GM21717 (cell line): ENCODE data around the gene BAZ2A.
"Not testable (repeated sequence)": the region's sequence is repeated elsewhere in the genome, so short reads cannot be mapped to it uniquely, and the experiment has no call there.

ENCODE experiments used
- ATAC-seq: cut with Tn5 transposase; IDR thresholded peaks from one replicate; pipeline ENCODE4 v1.9.1; 2021; ENCODE audit warnings: mild to moderate bottlenecking, moderate library complexity; ENCODE audit not compliant: unreplicated experiment

Gene BAZ2A

DNA sequence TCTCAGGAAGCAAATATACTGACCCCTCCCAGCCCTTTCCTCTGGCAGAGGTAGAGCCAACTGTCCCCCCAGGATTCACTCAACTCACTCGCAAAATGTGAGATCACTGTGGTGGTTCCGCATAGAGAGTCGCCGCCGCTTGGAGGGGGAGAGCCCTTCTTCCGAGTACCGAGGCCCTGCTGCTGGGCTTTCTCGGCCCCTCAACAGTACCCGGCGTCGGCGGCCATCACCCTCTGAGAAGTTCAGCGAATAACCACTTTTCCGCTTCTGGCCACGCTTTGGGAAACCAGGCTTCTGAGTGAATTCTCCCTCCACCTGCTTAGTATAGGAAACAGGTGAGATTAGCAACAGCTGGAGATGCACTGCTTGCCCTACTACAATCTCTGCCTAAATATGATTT lies 31.1 kb downstream of the BAZ2A start:
- ATAC-seq: no peak

DNA sequence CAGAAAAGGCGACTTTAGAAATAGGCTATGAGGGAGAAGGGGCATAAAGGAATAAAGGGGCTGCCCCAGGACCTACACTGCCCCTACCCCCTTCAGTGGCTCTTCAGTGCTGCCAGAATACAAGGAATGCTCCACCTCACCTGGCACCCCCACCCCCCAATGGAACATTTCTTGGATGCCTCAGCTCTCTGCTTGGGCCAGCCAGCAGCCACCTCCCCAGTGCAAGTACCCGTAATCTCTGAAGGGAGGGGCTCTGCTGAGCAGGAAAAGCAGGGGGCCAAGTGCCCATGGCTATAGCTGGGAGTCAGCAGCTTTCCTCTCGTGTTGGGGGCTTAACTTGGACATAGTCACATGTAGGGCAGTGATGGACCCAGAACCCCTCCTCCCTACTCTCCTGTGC lies 33.3 kb downstream of the BAZ2A start:
- no peak for ATAC-seq

GRCh38 chr12:56593909-56594621 lies 36.1 kb downstream of the BAZ2A start:
- no peak for ATAC-seq

DNA sequence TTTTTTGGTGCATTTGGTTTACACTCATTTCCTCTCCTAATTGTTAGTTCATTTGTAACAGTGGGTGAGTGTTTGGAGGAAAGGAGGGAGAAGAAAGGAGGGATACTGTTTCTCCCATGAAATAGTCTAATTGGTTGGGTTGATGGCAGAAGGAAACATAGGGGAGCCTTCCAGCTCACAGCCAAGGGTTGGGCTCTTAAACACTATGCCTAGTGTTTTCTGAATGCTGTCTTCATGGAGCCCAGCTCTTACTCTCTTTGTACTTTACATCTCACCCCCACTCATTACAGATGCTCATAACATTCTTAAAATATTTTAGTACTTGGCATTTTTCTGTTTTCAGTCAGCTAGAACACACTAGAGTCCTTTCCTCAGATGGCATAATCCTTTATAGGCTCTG lies 38.2 kb downstream of the BAZ2A start:
- ATAC-seq: no peak

- ATAC-seq: no peak
These were observed 39.0 kb downstream of the BAZ2A start for GRCh38 chr12:56591126-56591525.

- no peak for ATAC-seq
These were observed 39.8 kb downstream of the BAZ2A start for GRCh38 chr12:56590237-56590830.

DNA sequence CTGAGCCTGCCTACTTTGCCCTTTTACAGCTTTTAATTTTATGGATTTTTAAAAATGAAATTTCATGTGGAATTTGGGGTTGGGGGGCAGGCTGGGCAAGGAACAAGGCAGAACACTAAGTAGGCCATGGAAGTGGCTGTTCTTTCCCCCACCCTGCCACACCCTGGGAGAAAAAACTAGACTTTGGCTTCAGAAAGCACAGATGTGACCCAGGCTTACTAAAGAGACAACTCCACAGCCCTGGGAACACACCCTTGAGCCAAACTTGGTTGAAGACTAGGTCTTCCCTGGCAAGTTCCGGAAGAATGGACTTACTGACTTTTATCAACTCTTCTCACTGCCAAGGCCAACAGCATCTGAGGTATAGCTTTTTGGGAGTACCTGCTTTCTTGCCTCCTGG lies 40.3 kb downstream of the BAZ2A start:
- no peak for ATAC-seq

- ATAC-seq: no peak
These were observed 45.0 kb downstream of the BAZ2A start for GRCh38 chr12:56585098-56585497.

DNA sequence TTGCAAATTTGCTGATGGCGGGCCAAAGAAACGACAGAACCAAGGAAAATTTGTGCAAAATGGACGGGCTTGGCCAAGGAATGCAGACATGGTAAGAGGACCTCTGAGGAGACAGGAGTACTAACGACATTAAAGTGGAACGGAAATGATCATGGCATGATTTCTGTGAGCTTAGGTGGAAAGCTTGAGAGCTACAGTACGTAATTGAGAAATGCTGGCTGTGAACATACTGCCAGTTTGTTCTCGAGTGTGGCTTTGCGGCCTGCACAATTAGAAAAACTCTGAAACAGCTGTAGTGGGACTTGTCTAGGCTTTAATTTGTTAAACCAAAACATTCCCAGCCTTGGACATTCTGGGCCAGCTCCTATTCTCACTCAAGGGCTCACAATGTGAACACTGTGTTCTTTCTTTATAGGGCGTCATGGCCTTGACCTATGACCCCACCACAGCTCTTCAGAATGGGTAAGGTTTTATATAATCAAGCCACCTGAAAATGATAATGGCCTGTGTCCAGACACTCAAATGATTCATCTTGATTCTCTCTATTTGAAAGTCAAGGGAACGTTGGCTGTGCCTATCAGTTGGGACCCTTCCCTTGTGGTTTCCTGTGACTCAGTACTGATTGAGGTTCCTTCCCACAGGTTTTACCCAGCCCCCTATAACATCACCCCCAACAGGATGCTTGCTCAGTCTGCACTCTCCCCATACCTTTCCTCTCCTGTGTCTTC lies 48.5 kb downstream of the BAZ2A start:
- ATAC-seq: no peak

- ATAC-seq: no peak
These were observed 51.1 kb downstream of the BAZ2A start for GRCh38 chr12:56578983-56579546.

DNA sequence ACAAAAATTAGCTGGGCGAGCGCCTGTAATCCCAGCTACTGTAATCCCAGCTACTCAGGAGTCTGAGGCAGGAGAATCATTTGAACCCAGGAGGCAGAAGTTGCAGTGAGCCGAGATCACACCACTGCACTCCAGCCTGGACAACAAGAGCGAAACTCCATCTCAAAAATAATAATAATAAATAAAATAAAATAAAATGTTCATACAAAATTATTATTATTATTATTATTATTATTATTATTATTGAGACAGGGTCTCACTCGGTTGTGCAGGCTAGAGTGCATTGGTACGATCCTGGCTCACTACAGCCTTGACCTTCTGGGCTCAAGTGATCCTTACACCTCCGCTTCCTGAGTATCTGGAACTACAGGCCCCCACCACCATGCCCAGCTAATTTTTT lies 52.9 kb downstream of the BAZ2A start:
- ATAC-seq: not testable (repeated sequence)

DNA sequence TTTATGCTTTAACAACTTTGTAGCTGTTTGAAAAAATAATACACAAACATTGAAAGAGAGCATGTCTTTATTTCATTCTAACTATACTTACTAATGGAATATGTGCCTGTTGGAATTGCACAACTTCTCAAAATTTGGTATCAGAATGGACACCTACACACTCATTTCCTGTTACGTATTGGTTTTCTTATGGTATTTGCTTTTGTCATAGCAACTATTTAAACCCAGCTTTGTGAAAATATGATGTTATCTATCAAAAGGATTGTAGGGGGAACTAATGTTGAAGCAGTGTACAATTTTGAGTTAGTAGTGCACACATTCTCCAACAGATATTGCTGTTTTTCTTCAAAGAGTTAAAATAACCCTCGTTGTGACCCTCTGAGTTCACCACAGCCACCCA lies 55.9 kb downstream of the BAZ2A start:
- ATAC-seq: no peak

DNA sequence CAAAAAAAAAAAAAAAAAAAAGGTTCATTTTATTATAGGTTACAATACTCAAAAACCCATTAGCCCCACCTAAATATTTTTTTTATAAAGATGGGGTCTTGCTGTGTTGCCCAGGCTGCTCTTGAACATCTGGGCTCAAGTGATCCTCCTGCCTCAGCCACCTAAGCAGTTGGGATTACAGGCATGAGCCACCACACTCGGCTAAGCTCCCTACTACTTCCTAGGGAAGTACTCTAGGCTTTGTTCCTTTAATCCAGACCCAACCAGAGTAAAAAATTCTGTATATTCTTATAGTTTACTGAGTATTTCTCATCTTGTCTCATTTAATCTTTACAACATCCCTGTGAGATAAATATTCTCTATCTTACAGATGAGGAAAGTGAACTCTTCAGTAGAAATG lies 57.8 kb downstream of the BAZ2A start:
- ATAC-seq: no peak

DNA sequence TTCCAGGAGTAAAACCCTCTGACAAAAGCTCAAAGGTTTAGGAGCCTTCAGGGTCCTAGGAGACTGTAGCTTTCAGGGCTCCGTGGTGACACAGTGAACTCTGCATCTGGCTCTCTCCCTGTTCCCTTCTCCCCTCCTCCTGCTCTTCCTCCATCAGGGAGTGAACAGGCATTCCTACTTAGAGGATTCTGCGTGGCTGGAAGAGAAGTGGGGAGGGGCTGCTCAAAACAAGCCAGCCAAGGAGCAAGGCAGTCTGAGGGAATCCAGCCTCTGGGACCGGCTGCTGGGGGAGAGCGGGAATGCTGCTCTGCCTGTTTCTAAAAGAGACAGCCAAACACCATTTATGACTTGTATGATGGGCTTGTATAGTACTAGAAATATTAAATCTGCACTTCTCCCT lies 59.0 kb downstream of the BAZ2A start:
- no peak for ATAC-seq

- no peak for ATAC-seq
These were observed 62.0 kb downstream of the BAZ2A start for GRCh38 chr12:56568146-56568545.

DNA sequence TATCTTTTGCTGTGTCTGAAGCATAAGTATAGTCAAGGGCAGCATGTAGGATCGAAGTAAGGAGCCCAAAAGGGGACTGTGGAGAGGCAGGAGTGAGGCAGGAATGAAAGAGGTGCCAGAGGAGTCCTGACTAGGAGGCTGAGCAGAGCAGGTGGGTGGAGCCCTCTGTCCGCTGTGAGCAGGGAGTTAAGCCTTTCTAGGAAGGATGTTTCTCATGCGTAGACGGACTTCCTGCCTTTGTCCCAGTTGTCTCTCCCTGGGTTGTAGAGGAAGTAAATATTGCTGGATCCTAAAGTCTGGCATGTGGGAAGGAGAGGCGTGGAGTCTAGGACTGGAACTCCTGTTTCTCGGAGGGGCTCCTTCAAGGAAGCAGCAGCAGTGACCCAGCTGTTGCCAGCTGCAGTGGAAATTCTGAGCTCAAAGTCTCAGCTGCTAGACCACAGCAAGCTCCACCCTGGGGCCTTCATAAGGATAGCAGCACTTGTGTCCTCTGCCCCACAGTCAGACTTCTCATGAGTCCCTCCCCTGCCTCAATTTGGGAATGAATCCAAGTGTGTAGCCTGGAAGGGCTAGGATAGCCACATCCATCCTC lies 64.5 kb downstream of the BAZ2A start:
- no peak for ATAC-seq

GRCh38 chr12:56551070-56551469 lies 79.1 kb downstream of the BAZ2A start:
- ATAC-seq: no peak

DNA sequence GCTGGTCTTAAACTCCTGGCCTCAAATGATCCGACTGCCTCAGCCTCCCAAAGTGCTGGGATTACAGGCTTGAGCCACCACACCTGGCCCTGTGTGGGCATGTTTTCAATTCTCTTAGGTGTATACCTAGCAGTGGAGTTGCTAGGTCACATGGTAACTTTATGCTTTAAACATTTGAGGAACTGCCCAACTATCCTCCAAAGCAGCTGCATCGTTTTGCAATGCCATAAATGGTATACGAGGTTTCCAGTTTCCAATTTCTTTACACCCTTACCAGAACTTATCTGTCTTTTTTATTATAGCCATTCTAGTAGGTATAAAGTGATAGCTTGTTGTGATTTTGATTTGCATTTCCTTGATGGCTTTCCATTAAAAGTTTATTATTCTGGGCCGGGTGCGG lies 83.4 kb downstream of the BAZ2A start:
- no peak for ATAC-seq
